Coronary artery (tissue), 2 donors: ENCODE measurements around the gene COL5A1.
A peak's percentile ranks its signal among the peaks of the same experiment; 100 is the strongest.

Experiments
- DNase-seq: peaks from one replicate; pipeline ENCODE4 v3.0.0-alpha.2; 2017; ENCODE audit warnings: low spot score
- H3K27ac ChIP-seq, 2 donors: fragments of 200-600 bp; sonication (generic); one replicate each; pipeline ENCODE4 v1.5.1; 2016 to 2019
- H3K4me3 ChIP-seq: fragments of 200-600 bp; sonication (generic); 2 replicates; pipeline ENCODE4 v1.5.1; 2016; ENCODE audit warnings: mild to moderate bottlenecking, moderate library complexity
- TF ChIP-seq, protein P1 (sequence below): fragments of 200-600 bp; sonication (generic); IDR thresholded peaks from one replicate; pipeline ENCODE4 v1.5.1; 2019; ENCODE audit warnings: antibody characterized with exemption

The COL5A1 gene

DNA sequence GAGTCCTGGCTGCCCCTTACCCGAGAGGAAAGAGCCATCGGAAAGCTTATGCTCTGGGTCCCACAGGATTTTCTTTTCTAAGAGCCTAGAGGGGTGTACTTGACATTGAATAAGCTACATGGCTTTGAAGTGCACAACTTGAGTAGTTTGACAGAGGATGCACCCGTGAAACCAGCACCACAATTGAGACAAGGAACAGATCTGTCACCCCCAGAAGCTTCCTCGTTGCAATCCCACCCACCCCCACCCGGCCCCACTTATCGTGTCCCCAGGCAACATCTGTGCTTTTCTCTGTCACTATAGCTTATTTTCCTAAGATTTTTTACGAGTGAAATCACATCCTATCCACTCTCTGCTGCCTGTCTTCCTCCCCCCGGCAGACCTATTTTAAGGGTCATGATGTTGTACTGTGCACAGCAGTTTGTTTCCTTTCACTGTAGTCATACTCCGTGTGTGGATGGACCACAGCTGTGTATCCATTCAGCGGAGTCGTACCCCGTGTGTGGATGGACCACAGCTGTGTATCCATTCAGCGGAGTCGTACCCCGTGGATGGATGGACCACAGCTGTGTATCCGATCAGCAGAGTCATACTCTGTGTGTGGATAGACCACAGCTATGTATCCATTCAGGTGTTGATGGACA lies 230.2 kb downstream of the COL5A1 start:
- TF ChIP-seq, protein P1, sequence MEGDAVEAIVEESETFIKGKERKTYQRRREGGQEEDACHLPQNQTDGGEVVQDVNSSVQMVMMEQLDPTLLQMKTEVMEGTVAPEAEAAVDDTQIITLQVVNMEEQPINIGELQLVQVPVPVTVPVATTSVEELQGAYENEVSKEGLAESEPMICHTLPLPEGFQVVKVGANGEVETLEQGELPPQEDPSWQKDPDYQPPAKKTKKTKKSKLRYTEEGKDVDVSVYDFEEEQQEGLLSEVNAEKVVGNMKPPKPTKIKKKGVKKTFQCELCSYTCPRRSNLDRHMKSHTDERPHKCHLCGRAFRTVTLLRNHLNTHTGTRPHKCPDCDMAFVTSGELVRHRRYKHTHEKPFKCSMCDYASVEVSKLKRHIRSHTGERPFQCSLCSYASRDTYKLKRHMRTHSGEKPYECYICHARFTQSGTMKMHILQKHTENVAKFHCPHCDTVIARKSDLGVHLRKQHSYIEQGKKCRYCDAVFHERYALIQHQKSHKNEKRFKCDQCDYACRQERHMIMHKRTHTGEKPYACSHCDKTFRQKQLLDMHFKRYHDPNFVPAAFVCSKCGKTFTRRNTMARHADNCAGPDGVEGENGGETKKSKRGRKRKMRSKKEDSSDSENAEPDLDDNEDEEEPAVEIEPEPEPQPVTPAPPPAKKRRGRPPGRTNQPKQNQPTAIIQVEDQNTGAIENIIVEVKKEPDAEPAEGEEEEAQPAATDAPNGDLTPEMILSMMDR = no peak
- H3K4me3 ChIP-seq = no peak overlapping the region
- DNase-seq = peak; percentile 29
- no peak overlapping the region for H3K27ac ChIP-seq

DNA sequence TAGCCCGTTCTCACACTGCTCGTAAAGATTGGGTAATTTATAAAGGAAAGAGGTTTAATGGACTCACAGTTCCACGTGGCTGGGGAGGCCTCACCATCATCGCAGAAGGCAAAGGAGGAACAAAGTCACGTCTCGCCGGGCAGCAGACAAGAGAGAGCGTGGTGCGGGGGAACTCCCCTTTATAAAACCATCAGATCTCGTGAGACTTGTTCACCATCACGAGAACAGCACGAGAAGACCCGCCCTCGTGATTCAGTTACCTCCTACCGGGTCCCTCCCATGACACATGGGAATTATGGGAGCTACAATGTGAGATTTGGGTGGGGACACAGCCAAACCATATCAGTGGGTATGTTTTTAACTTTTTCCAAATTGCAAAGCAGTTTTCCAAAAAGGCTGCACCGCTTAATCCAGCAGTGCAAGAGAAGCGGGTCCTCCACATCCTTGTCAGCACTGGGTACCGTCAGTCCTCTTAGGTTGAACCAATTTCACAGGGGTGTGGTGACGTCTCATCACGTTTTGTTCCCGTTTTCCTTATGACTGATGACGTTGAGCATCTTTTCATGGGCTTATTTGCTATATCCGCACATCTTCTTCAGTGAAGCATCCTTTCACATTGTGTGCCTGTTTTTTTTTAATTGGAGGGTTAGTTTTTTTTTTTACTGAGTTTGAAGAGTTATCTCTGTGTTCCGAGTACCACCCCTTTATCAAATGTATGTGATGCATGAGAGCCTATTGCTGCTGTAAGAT lies 231.1 kb downstream of the COL5A1 start:
- H3K4me3 ChIP-seq = no peak overlapping the region
- DNase-seq = peak; percentile 60
- H3K27ac ChIP-seq = no peak overlapping the region
- TF ChIP-seq, protein P1 = no peak

DNA sequence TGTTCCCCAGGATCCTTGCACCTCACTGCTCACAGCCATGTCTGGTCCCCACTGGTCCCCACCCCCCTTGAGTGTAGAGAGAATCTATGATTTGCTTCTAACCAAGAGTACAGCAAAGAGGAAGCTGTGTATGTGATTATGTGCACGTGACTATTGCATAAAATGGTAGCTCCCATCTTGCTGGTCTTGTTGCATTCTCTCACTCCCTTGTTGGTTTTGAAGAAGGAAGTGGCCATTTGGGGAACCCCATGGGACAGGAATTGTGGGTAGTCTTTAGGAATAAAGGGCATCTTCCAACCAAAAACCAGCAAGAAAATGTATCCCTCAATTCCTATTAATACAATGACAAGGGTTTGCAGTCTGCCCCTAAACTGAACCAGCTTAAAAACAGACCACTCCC lies 233.8 kb downstream of the COL5A1 start:
- no peak overlapping the region for H3K27ac ChIP-seq
- TF ChIP-seq, protein P1 = no peak
- no peak overlapping the region for H3K4me3 ChIP-seq
- peak; percentile 41 for DNase-seq

DNA sequence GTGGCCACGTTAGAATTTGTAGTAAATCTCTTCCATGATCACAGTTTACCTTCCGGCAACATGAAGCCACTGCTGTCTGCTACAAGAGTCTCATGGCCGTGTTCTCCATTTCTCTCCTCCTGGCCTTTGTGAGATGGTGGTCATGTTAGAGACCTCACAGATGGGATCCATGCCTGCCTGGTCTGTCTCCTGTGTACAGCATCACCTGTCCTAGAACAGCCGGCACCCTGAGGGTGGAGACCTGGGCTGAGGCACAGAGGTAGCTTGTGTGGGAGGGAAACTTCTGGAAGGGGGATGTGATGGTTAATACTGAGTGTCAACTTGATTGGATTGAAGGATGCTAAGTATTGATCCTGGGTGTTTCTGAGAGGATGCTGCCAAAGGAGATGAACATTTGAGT lies 235.9 kb downstream of the COL5A1 start:
- TF ChIP-seq, protein P1 = no peak
- DNase-seq = peak; percentile 49
- H3K4me3 ChIP-seq = no peak overlapping the region
- no peak overlapping the region for H3K27ac ChIP-seq

DNA sequence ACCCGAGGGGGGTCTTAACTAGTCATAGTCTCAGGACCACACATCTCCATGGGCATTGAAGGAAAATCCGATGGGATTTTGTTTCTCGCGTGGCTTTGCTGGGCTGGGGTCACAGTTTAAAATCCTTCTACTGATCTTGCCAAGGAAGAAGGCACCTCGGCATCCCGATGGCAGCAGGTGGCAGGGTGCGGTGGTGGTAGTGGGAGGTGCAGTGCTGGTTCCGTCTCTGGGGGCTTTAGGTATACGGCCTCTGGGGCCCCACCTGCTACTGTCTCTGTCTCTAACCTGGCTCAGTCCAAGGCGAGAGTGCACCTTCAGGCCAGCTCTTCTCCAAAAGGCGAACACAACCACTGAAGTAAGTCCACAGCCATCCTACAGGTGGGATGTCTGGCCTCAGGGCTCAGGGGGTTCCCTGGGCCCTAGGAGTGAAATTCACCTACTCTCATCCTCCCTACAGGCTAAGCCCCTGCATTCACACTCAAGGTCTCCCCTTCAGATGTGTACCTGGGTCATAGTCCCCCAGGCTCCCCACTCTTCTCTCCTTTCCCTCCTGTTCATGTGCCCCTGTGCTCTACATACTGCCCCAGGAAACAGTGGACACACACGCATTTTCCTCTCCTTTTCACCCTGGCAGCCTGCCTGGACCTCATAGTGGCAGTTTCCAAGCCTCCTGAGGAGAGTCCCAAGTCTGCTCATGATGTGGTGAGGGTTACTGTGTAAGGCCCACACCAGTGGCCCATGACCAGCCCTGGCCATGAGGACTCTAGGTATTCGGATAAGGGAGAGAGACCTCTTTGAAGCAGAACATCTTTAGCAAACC lies 238.3 kb downstream of the COL5A1 start:
- Histone ChIP-seq H3K4me3 (no peak overlapping the region), H3K27ac (no peak overlapping the region)
- TF ChIP-seq, protein P1 = no peak
- DNase-seq = peak; percentile 68

DNA sequence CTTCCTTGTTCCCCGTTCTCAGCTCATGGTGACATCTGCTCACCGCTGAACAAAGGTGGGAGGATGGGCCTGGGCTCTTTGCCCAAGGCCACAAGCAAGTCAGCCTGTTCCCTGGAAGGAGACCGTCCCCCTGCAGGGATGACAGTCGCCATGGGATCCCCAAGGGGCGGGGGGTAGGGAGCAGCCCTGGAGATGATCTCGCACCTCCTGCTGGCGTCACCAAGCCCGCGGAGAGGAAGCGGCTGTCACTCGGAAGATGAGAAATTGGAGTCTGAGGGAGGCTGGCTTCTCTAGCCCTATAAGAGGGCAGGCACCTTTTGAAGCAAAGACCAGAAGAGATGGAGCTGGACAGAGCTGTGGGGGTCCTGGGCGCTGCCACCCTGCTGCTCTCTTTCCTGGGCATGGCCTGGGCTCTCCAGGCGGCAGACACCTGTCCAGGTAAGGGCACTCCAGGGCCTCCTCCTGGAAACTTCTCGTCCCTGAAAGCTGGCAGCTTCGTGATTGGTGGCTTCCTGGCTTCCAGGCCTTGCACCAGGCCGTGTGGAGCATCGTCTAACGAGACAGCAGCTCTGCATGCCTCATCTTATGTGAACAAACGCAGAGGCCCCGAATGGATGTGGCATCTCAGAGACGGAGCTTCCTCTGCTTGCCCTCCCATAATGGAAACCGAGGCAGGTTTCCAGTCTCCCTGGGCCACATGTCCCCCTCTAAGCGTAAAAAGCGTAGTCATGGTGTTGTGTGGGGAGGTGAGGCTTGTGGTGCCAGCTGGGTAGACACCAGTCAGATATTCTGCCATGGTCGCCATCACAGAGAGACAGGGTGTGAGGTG lies 239.1 kb downstream of the COL5A1 start, which contains the start of gene FCN2:
Gene FCN2, plus strand, starts transcription at position 327 of the 829 bp plus-strand sequence. Its CDS starts 12 bp downstream, at position 339.
- Histone ChIP-seq H3K27ac (no peak within 1 kb of the TSS), H3K4me3 (no peak within 1 kb of the TSS)
- TF ChIP-seq, protein P1 = no peak
- peak; percentile 62 for DNase-seq
